GM12864 (cell line): ENCODE measurements around the gene C3orf80.

Experiments used
- DNase-seq: peaks from one replicate; pipeline ENCODE4 v3.0.0-alpha.2; 2011; ENCODE audit warnings: low read depth
- H3K4me3 ChIP-seq: 2 replicates; pipeline ENCODE4 v1.5.1; 2011; ENCODE audit warnings: mild to moderate bottlenecking, low read depth, low read length, control low read depth
- TF ChIP-seq, protein P1 (sequence below): IDR thresholded peaks from 2 replicates; pipeline ENCODE4 v1.5.1; 2011; ENCODE audit warnings: low read depth, mild to moderate bottlenecking, moderate library complexity, low read length, control low read depth, inconsistent platforms; ENCODE audit errors: missing control alignments

C3orf80 gene

DNA sequence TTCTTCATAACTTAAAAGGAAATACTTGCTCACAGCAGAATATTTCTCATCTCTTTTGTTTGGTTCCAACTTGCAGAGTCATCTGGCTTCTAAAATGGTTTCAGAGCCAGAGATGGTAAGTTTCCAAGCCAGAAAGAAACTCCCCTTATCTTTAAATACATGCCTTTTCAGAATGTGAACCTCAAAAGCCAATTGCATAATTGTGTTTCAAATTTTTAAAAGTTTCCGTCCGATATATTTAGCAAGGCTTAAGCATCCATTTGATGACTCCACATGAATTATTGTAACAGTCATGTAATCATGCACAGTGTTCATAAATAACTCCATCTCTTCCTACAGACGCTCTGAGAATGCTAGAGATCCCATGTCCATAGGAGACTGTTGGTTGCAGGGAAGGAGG lies 40.6 kb upstream of the C3orf80 start:
- no peak overlapping the region for H3K4me3 ChIP-seq
- DNase-seq: no peak
- TF ChIP-seq, protein P1, sequence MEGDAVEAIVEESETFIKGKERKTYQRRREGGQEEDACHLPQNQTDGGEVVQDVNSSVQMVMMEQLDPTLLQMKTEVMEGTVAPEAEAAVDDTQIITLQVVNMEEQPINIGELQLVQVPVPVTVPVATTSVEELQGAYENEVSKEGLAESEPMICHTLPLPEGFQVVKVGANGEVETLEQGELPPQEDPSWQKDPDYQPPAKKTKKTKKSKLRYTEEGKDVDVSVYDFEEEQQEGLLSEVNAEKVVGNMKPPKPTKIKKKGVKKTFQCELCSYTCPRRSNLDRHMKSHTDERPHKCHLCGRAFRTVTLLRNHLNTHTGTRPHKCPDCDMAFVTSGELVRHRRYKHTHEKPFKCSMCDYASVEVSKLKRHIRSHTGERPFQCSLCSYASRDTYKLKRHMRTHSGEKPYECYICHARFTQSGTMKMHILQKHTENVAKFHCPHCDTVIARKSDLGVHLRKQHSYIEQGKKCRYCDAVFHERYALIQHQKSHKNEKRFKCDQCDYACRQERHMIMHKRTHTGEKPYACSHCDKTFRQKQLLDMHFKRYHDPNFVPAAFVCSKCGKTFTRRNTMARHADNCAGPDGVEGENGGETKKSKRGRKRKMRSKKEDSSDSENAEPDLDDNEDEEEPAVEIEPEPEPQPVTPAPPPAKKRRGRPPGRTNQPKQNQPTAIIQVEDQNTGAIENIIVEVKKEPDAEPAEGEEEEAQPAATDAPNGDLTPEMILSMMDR: no peak

DNA sequence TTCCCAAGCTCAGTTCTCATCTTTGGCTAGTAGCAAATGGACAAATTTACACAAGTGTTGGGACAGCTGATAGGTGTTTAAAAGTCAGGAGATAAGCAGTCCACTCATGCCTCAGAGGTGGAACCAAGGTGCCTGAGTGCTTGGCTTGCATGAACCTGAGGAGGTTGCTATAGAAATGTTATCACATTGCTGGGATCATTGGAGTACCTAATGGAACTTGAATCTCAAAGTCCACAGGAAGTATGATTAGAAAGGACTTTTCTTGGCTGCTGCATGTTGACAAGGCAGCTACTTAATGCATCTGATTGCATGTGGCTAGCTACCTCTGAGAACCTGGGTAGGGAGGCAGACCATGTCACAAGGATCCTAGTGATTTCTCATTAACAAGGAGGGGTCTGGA lies 39.5 kb upstream of the C3orf80 start:
- TF ChIP-seq, protein P1: no peak
- no peak for DNase-seq

DNA sequence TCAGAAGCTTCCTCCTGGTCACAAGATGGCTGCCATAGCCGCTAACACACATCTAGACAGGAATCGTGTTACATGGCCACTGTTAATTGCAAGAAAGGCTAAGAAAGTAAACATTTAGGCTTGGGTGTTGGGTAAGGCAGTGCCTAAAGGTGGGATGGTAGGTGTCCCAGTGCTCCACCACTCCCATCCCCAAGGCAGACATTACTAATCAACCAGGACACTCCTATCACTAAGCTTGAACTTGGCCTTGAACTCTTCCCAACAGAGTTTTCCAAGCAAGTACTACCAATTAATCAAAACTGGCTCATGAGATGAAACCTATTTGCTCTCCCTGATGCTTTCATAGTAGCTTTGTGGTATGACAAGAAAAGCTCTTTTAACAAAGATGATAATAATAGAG lies 37.9 kb upstream of the C3orf80 start:
- TF ChIP-seq, protein P1: no peak
- DNase-seq: no peak
- no peak overlapping the region for H3K4me3 ChIP-seq

More for the DNA sequence above, 39.5 kb upstream of the C3orf80 start:
- H3K4me3 ChIP-seq: no peak overlapping the region

DNA sequence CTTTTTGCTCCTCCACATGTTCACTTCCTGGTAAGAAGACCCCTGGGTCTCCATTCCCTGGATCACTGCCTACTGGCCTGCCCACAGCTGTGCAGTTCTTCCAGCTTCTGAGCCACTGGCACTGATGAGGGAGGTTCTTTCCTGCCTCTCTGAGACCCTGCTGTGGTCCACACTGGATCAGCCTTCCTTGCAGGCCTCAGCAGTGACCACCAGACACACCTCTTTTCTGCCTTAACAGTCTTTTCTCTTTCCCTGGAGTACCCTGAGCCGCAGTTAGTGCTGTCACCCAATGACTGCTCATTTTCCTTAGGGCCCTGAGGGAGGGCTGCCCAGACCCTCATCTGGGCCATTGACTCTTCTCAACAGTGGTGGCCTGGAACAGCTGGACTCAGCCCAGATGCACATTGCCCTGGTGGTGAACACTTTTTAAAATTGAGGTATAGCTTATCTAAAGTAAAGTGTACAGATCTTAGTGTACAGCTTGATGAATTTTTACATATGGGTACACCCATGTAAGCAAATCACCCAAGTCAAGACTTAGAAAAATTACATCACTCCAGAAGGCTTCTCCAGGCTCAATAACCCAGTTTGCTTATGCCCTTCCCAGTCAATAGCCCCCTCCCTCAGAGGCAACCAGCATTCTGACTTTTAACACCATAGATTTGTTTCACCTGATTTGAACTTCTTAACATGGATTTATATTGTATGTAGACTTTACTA lies 32.8 kb upstream of the C3orf80 start:
- DNase-seq: no peak
- TF ChIP-seq, protein P1: no peak

DNA sequence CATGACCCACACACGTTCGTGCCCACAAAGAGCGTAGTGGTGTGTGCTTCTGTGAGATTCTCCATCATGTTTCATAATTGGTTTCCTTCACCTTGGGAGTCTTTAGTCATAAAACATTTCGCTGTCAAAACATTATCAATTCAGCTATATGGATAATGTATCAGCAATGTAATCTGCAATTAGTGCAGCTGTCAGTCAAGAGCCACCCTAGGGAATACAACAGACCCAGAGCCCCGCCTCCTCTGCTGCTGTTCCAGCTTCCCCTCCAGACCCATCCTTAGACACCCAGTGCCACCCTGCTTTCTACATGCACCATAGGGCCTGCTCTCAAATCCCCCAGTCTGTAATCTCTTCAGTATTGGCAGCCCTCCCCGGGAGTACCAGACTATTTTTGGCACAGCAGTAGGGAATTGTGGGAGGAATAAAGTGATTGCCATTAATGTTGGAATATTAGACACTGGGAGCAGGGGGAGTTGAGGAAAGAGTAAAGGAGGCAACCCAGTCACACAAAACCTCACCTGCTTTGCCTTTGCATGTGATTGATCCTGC lies 31.5 kb upstream of the C3orf80 start:
- DNase-seq: no peak
- TF ChIP-seq, protein P1: no peak
- H3K4me3 ChIP-seq: no peak overlapping the region

More for the DNA sequence above, 32.8 kb upstream of the C3orf80 start:
- H3K4me3 ChIP-seq: no peak overlapping the region

DNA sequence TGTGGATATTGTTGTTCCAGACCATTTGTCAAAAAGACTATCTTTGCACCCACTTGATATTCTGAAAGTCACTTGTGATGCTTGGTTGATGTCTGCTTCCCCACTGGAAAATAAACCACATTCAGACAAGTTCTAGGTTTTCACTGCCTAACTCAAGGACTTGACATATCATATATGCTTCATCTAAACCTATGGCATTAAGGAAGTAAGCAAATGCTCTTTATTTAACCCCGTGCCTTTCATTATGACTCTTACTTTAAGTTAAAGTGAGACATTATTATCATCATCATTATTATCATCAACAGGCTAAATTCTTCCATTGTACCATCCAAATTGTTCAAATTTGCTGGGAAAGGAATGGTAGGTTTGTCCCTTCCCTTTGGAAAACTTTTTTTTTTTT lies 30.8 kb upstream of the C3orf80 start:
- no peak for DNase-seq
- H3K4me3 ChIP-seq: no peak overlapping the region
- TF ChIP-seq, protein P1: no peak

DNA sequence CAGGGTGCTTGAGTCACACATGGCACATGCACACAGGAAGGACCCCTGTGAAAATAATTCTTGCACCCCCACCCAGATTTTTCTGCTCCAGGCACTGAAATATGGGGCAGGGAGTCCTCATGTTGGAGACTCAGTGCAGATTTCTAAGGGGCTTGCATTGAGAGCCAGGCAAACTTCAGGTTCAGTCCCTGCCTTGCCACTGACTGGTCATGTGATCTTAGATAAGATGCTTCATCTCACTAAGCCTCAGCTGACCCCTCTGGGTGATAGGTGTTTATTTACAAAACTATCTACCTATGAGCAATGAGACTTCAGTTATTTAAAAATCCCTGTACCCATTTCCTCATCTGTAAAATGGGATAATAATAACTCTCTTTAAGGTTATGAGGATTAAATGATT lies 30.1 kb upstream of the C3orf80 start:
- no peak overlapping the region for H3K4me3 ChIP-seq
- DNase-seq: no peak
- TF ChIP-seq, protein P1: no peak
